GM20000 (cell line): ENCODE measurements around the gene SLC24A3.
A peak's percentile ranks its signal among the peaks of the same experiment; 100 is the strongest.
"Not testable (repeated sequence)": the region's sequence is repeated elsewhere in the genome, so short reads cannot be mapped to it uniquely, and the experiment has no call there.

Experiments
- DNase-seq: peaks from one replicate; pipeline ENCODE4 v3.0.0; 2012; ENCODE audit warnings: low spot score
- CTCF ChIP-seq: IDR thresholded peaks from 2 replicates; pipeline ENCODE4 v1.5.1; 2012; ENCODE audit warnings: mild to moderate bottlenecking, control low read depth; ENCODE audit errors: extremely low read depth, missing control alignments

SLC24A3 gene

GRCh38 chr20:19672498-19672897 is 460.1 kb downstream of the SLC24A3 start:
- DNase-seq: no peak
- TF ChIP-seq CTCF: no peak

GRCh38 chr20:19673575-19673974 is 461.1 kb downstream of the SLC24A3 start:
- DNase-seq: no peak
- TF ChIP-seq CTCF: no peak

GRCh38 chr20:19676202-19676601 is 463.8 kb downstream of the SLC24A3 start:
- TF ChIP-seq CTCF: no peak
- no peak for DNase-seq

GRCh38 chr20:19677336-19677735 is 464.9 kb downstream of the SLC24A3 start:
- no peak for DNase-seq
- TF ChIP-seq CTCF: no peak

- not testable (repeated sequence) for DNase-seq
Measured at GRCh38 chr20:19678591-19678990, 466.1 kb downstream of the SLC24A3 start.

GRCh38 chr20:19679900-19680495 is 467.6 kb downstream of the SLC24A3 start:
- TF ChIP-seq CTCF: no peak
- no peak for DNase-seq

GRCh38 chr20:19682249-19682648 is 469.8 kb downstream of the SLC24A3 start:
- DNase-seq: peak; percentile 33
- TF ChIP-seq CTCF: no peak

GRCh38 chr20:19683188-19683587 is 470.7 kb downstream of the SLC24A3 start:
- DNase-seq: no peak
- TF ChIP-seq CTCF: no peak
